Coronary artery (tissue), 2 donors: ENCODE results near the gene FAM171A2.
A peak's percentile ranks its signal among the peaks of the same experiment; 100 is the strongest.

Source experiments
- DNase-seq: peaks from one replicate; pipeline ENCODE4 v3.0.0-alpha.2; 2017; ENCODE audit warnings: low spot score
- H3K27ac ChIP-seq, 2 donors: fragments of 200-600 bp; sonication (generic); one replicate each; pipeline ENCODE4 v1.5.1; 2016 to 2019
- H3K4me3 ChIP-seq: fragments of 200-600 bp; sonication (generic); 2 replicates; pipeline ENCODE4 v1.5.1; 2016; ENCODE audit warnings: mild to moderate bottlenecking, moderate library complexity
- TF ChIP-seq, protein P1 (sequence below): fragments of 200-600 bp; sonication (generic); IDR thresholded peaks from one replicate; pipeline ENCODE4 v1.5.1; 2019; ENCODE audit warnings: antibody characterized with exemption

Gene FAM171A2

GRCh38 chr17:44387804-44388203 is 24.2 kb upstream of the FAM171A2 start:
- no peak for DNase-seq
- Histone ChIP-seq H3K27ac (no peak overlapping the region), H3K4me3 (no peak overlapping the region)
- TF ChIP-seq, protein P1, sequence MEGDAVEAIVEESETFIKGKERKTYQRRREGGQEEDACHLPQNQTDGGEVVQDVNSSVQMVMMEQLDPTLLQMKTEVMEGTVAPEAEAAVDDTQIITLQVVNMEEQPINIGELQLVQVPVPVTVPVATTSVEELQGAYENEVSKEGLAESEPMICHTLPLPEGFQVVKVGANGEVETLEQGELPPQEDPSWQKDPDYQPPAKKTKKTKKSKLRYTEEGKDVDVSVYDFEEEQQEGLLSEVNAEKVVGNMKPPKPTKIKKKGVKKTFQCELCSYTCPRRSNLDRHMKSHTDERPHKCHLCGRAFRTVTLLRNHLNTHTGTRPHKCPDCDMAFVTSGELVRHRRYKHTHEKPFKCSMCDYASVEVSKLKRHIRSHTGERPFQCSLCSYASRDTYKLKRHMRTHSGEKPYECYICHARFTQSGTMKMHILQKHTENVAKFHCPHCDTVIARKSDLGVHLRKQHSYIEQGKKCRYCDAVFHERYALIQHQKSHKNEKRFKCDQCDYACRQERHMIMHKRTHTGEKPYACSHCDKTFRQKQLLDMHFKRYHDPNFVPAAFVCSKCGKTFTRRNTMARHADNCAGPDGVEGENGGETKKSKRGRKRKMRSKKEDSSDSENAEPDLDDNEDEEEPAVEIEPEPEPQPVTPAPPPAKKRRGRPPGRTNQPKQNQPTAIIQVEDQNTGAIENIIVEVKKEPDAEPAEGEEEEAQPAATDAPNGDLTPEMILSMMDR: no peak

- Histone ChIP-seq H3K27ac (no peak overlapping the region), H3K4me3 (peak overlapping the region; percentile 67)
- DNase-seq: no peak
- TF ChIP-seq, protein P1: no peak
These were observed 22.5 kb upstream of the FAM171A2 start for GRCh38 chr17:44386182-44386525.

- H3K27ac ChIP-seq: no peak overlapping the region
- no peak for DNase-seq
- H3K4me3 ChIP-seq: peak overlapping the region; percentile 67
These were observed 21.9 kb upstream of the FAM171A2 start for GRCh38 chr17:44385287-44386181.

GRCh38 chr17:44384823-44385286 is 21.2 kb upstream of the FAM171A2 start:
- H3K27ac ChIP-seq: no peak overlapping the region
- TF ChIP-seq, protein P1: no peak
- peak overlapping the region; percentile 67 for H3K4me3 ChIP-seq
- DNase-seq: no peak

More at GRCh38 chr17:44385287-44386181, 21.9 kb upstream of the FAM171A2 start:
- TF ChIP-seq, protein P1: no peak

DNA sequence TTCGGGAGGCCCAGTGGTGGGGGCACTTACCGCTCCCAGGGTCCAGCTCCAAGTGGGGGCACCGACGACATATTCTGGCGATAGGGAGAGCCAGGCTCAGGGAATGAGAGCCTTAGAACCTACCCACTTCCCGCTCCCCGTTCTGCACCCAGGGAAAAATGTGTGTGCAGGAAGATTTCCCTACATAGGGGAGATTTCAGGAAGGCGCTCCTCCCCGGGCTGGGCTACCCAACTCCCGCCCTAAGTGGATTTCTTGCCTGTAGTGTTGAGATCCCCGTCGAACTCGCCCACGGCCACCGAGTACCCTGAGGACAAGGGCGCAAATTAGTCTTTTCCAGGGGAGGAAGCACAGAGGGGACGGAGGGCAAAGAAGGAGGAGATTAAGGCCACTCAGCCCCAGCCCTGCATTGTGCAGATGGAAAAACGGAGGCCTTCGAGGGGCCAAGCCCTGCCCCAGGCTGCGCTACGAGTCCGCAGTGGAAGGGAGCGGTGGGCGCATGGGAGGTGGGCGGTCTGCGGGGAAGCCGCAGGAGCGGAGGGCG is 20.7 kb upstream of the FAM171A2 start:
- no peak overlapping the region for H3K27ac ChIP-seq
- no peak for DNase-seq
- peak overlapping the region; percentile 67 for H3K4me3 ChIP-seq
- TF ChIP-seq, protein P1: no peak

GRCh38 chr17:44383861-44384260 is 20.2 kb upstream of the FAM171A2 start:
- TF ChIP-seq, protein P1: no peak
- Histone ChIP-seq H3K27ac (no peak overlapping the region), H3K4me3 (no peak overlapping the region)
- no peak for DNase-seq

DNA sequence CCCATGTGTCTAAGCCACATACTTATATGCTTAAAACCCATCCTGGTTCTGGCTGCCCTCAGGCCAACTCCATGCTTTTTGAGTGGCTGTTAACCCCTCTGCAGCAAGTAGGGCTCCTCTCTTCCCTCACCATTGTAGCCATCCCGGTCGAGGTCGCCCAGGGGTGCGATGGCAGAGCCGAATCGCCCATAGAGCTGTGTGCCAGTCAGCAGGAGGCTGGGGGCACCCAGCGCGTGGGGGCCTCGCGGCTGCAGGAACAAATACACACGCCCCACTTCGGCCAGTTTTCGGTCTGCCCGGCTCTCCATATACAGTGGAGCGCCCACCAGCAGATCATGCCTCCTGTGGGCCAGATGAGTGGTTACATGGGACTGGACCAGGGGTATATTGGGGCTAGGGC is 19.7 kb upstream of the FAM171A2 start:
- Histone ChIP-seq H3K27ac (no peak overlapping the region), H3K4me3 (no peak overlapping the region)
- TF ChIP-seq, protein P1: no peak
- no peak for DNase-seq
